GM15510 (cell line): ENCODE measurements around the gene RNF208.

Experiments
- POLR2A ChIP-seq: IDR thresholded peaks from 3 replicates; pipeline ENCODE4 v1.6.1; 2011; ENCODE audit warnings: borderline replicate concordance; ENCODE audit not compliant: insufficient read length; ENCODE audit errors: extremely low read depth

Gene RNF208

GRCh38 chr9:137222190-137223077, at the start of gene RNF208:
RNF208 (minus strand) TSS chr9:137222240; CDS start chr9:137221212, 1,028 bp downstream.
- no peak for TF ChIP-seq POLR2A

- TF ChIP-seq POLR2A = no peak
These were observed 49.6 kb upstream of the RNF208 start for GRCh38 chr9:137271696-137272076.

- TF ChIP-seq POLR2A = no peak
These were observed 49.1 kb upstream of the RNF208 start for GRCh38 chr9:137270929-137271695.

- TF ChIP-seq POLR2A = peak; percentile 36
These were observed 47.3 kb upstream of the RNF208 start for GRCh38 chr9:137269231-137269772.

GRCh38 chr9:137268538-137269201, 46.6 kb upstream of the RNF208 start:
- TF ChIP-seq POLR2A = no peak

- TF ChIP-seq POLR2A = no peak
These were observed 45.9 kb upstream of the RNF208 start for GRCh38 chr9:137267933-137268355.

- no peak for TF ChIP-seq POLR2A
These were observed 44.8 kb upstream of the RNF208 start for GRCh38 chr9:137266585-137267453.

- TF ChIP-seq POLR2A = no peak
These were observed 44.1 kb upstream of the RNF208 start for GRCh38 chr9:137266162-137266527.

GRCh38 chr9:137265496-137266161, 43.6 kb upstream of the RNF208 start:
- no peak for TF ChIP-seq POLR2A

- TF ChIP-seq POLR2A = no peak
These were observed 42.0 kb upstream of the RNF208 start for GRCh38 chr9:137264067-137264466.

GRCh38 chr9:137263506-137263905, 41.5 kb upstream of the RNF208 start:
- no peak for TF ChIP-seq POLR2A

GRCh38 chr9:137262909-137263285, 40.9 kb upstream of the RNF208 start:
- TF ChIP-seq POLR2A = no peak

- TF ChIP-seq POLR2A = no peak
These were observed 34.8 kb upstream of the RNF208 start for GRCh38 chr9:137256856-137257255.

- TF ChIP-seq POLR2A = no peak
These were observed 34.3 kb upstream of the RNF208 start for GRCh38 chr9:137256362-137256761.

GRCh38 chr9:137255448-137256114, 33.5 kb upstream of the RNF208 start:
- TF ChIP-seq POLR2A = no peak
